Measurements from ENCODE around the gene SPHK2.

GRCh38 chr19:48673436-48674100 is 54.3 kb downstream of the SPHK2 start:
- no peak for TF ChIP-seq EP300 (IDR thresholded peaks at IDR 0.05)
- TF ChIP-seq POLR2A (IDR thresholded peaks at IDR 0.05) = no peak

Measured in ovary (tissue), 1 donor.